ENCODE results near the gene TTLL11. TPM values are rescaled to one million over a fixed set of nuclear protein-coding genes. Genes with fewer than 3 reads are reported as not detected.

The TTLL11 gene
- total and polyA plus RNA-seq, 4 donors, result 12.3 to 21.1 (median 19.1) TPM

DNA sequence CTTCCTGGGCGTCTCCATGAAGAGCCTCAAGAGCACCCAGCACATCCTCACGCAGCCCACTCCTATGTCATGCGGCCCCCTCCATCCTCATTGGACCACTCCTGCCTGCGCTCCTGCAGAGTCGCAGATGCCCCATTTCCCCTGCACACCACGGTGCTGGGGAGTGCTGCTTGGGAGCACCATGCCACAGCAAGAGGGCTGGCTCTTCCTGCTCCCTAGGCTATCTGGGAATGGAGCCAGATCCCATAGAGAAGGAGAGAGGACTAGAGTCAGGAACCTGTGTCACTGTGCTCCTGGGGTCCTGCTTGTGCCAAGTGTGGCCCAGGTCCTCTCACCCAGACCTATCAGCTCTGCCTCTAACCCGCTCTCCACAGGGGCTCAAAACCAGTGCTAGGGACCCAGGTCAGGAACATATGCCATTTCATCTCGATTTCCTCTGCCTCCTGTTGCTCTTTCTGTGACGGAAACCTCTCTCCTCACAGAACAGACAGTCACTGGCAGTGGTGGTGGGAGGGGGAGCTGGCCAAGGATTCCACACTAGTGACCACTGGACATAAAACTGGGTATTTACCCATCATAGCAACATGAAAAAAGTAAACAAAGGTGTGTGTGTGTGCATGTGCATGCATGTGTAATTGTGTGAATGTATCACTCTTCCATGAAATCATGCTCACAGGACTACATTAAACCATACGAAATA is 178.4 kb downstream of the TTLL11 start:
- DNase-seq (ENCODE audit: low read depth in 4 of 6, low spot score in 6 of 6), result no peak
- Histone ChIP-seq H3K4me3 (ENCODE audit: low read depth, low read length) (no peak overlapping the region), H3K9me3 (ENCODE audit: control insufficient read depth, insufficient read depth, low read length) (no peaks in the 10 kb centered on the region), H3K4me1 (ENCODE audit: control insufficient read depth, insufficient read depth, low read length) (no peaks in the 10 kb centered on the region), H3K27ac (ENCODE audit: low read depth, low read length) (no peak overlapping the region), H3K27me3 (ENCODE audit: control insufficient read depth, insufficient read depth, low read length) (no peaks in the 10 kb centered on the region), H3K36me3 (ENCODE audit: control insufficient read depth, insufficient read depth, low read length) (peaks cover 5% of the 10 kb centered on the region)
- 96% methylated on average over 5 of the region's 10 CpGs for WGBS (ENCODE audit: insufficient coverage)

- Histone ChIP-seq H3K9me3 (ENCODE audit: control insufficient read depth, insufficient read depth, low read length) (no peaks in the 10 kb centered on the region), H3K27ac (ENCODE audit: low read depth, low read length) (no peak overlapping the region), H3K27me3 (ENCODE audit: control insufficient read depth, insufficient read depth, low read length) (no peaks in the 10 kb centered on the region), H3K4me1 (ENCODE audit: control insufficient read depth, insufficient read depth, low read length) (no peaks in the 10 kb centered on the region), H3K4me3 (ENCODE audit: low read depth, low read length) (no peak overlapping the region), H3K36me3 (ENCODE audit: control insufficient read depth, insufficient read depth, low read length) (peaks cover 8% of the 10 kb centered on the region)
- WGBS (ENCODE audit: insufficient coverage), result 100% methylated on average over 1 of the region's 6 CpGs
- DNase-seq (ENCODE audit: low read depth in 4 of 6, low spot score in 6 of 6), result no peak
These were observed 179.0 kb downstream of the TTLL11 start for GRCh38 chr9:121914017-121914595.

DNA sequence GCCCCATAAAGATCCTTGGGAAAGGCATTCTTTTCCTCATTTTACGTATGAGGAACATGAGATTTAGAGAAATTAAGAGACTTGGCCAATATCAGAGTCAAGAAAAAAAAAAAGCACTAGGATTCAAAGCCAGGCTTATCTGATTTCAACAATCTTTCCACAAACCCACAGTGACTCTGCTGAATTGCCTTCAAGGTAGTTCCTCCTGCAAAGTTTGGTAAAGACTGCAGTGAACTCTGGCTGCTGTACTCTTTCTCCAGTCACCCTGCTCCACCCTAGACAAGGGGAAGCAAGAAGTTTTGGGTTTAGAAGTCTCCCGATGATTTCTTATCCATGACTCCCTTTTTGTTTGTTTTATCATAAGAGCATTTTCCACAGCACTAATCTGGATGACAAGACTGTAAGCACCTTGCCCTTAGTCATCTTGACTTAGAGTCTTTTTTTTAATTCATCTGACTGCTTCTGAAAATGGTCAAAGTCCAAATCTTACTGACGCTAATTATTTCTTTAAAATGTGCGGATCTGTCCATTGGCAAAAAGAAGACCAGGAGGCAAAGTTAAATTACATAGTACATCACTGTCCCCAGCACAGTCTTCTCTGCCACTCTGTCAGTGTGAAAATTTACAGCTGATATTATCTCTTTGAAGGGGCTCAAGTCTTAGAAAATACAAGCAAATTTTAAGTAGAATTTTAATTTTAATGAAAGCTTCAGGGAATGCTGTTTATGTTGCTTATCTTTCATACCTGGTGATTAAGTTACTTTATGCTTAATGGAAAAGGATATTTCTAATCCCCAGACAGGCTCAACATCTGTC is 180.1 kb downstream of the TTLL11 start:
- Histone ChIP-seq H3K36me3 (ENCODE audit: control insufficient read depth, insufficient read depth, low read length) (peaks cover 8% of the 10 kb centered on the region), H3K27me3 (ENCODE audit: control insufficient read depth, insufficient read depth, low read length) (no peaks in the 10 kb centered on the region), H3K4me1 (ENCODE audit: control insufficient read depth, insufficient read depth, low read length) (no peaks in the 10 kb centered on the region), H3K9me3 (ENCODE audit: control insufficient read depth, insufficient read depth, low read length) (no peaks in the 10 kb centered on the region), H3K27ac (ENCODE audit: low read depth, low read length) (no peak overlapping the region), H3K4me3 (ENCODE audit: low read depth, low read length) (no peak overlapping the region)
- WGBS (ENCODE audit: insufficient coverage), result no CpG with 5 or more reads among the region's 4 CpGs
- DNase-seq (ENCODE audit: low read depth in 4 of 6, low spot score in 6 of 6), result no peak

- no peak overlapping the region for H3K27ac ChIP-seq (ENCODE audit: low read depth, low read length)
- H3K4me3 ChIP-seq (ENCODE audit: low read depth, low read length), result no peak overlapping the region
- no peaks in the 10 kb centered on the region for H3K9me3 ChIP-seq (ENCODE audit: control insufficient read depth, insufficient read depth, low read length)
- WGBS (ENCODE audit: insufficient coverage), result 67% methylated on average over 1 of the region's 4 CpGs
- peaks cover 8% of the 10 kb centered on the region for H3K36me3 ChIP-seq (ENCODE audit: control insufficient read depth, insufficient read depth, low read length)
- H3K4me1 ChIP-seq (ENCODE audit: control insufficient read depth, insufficient read depth, low read length), result no peaks in the 10 kb centered on the region
- H3K27me3 ChIP-seq (ENCODE audit: control insufficient read depth, insufficient read depth, low read length), result no peaks in the 10 kb centered on the region
- DNase-seq (ENCODE audit: low read depth in 4 of 6, low spot score in 6 of 6), result no peak
These were observed 182.5 kb downstream of the TTLL11 start for GRCh38 chr9:121910491-121911040.

GRCh38 chr9:121909111-121909510 is 184.0 kb downstream of the TTLL11 start:
- Histone ChIP-seq H3K4me3 (ENCODE audit: low read depth, low read length) (no peak overlapping the region), H3K9me3 (ENCODE audit: control insufficient read depth, insufficient read depth, low read length) (no peaks in the 10 kb centered on the region), H3K36me3 (ENCODE audit: control insufficient read depth, insufficient read depth, low read length) (peaks cover 3% of the 10 kb centered on the region), H3K27me3 (ENCODE audit: control insufficient read depth, insufficient read depth, low read length) (no peaks in the 10 kb centered on the region), H3K27ac (ENCODE audit: low read depth, low read length) (no peak overlapping the region), H3K4me1 (ENCODE audit: control insufficient read depth, insufficient read depth, low read length) (no peaks in the 10 kb centered on the region)
- DNase-seq (ENCODE audit: low read depth in 4 of 6, low spot score in 6 of 6), result no peak
- WGBS (ENCODE audit: insufficient coverage), result 80% methylated on average over 5 of the region's 5 CpGs

DNA sequence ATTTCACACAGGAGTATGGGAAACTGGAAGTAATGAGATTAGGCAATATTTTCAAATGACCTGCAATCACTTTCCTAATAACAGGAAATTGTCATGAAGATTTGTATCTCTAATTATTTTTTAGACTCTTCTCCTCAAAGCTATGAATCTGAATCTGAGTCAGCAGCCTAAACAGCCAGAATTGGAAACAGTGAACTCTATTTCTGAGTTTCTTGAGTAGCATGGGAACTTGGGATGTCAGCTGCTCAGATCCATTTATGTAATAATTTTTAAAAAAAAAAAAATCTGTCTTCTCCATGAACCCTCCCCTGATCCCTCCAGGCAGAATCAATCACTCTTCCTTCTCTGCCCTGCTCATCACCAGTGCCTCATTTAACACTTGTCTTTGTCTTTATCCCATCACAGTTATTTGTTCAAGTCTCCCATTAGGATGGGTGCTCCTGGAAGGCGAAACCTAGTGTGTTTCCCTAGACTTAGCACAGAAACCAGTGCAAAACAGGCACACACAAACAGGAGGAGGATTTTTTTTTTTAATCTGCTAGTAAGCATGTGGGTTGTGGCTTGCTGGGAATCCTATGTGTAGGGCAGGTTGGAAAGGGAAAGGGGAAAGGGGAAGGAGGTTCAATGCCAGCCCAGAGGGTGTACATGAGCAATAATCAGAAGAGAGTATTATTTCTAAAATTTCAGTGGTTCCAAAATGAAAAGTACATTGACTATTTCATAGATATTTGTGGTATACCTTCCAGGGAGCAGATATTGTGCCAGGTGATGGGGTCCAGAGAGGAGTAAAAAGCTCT is 186.8 kb downstream of the TTLL11 start:
- Histone ChIP-seq H3K27me3 (ENCODE audit: control insufficient read depth, insufficient read depth, low read length) (no peaks in the 10 kb centered on the region), H3K27ac (ENCODE audit: low read depth, low read length) (no peak overlapping the region), H3K9me3 (ENCODE audit: control insufficient read depth, insufficient read depth, low read length) (no peaks in the 10 kb centered on the region), H3K4me3 (ENCODE audit: low read depth, low read length) (no peak overlapping the region), H3K36me3 (ENCODE audit: control insufficient read depth, insufficient read depth, low read length) (peaks cover 3% of the 10 kb centered on the region), H3K4me1 (ENCODE audit: control insufficient read depth, insufficient read depth, low read length) (no peaks in the 10 kb centered on the region)
- 100% methylated on average over 1 of the region's 1 CpG for WGBS (ENCODE audit: insufficient coverage)
- no peak for DNase-seq (ENCODE audit: low read depth in 4 of 6, low spot score in 6 of 6)

- Histone ChIP-seq H3K4me3 (ENCODE audit: low read depth, low read length) (no peak overlapping the region), H3K36me3 (ENCODE audit: control insufficient read depth, insufficient read depth, low read length) (peaks cover 2% of the 10 kb centered on the region), H3K9me3 (ENCODE audit: control insufficient read depth, insufficient read depth, low read length) (no peaks in the 10 kb centered on the region), H3K27me3 (ENCODE audit: control insufficient read depth, insufficient read depth, low read length) (no peaks in the 10 kb centered on the region), H3K27ac (ENCODE audit: low read depth, low read length) (no peak overlapping the region), H3K4me1 (ENCODE audit: control insufficient read depth, insufficient read depth, low read length) (peaks cover 5% of the 10 kb centered on the region)
- DNase-seq (ENCODE audit: low read depth in 4 of 6, low spot score in 6 of 6), result peak in 1 of 6 donors; percentile 85
- 72% methylated on average over 4 of the region's 7 CpGs for WGBS (ENCODE audit: insufficient coverage)
These were observed 190.5 kb downstream of the TTLL11 start for GRCh38 chr9:121902461-121903135.

- 80% methylated on average over 1 of the region's 3 CpGs for WGBS (ENCODE audit: insufficient coverage)
- Histone ChIP-seq H3K4me3 (ENCODE audit: low read depth, low read length) (no peak overlapping the region), H3K4me1 (ENCODE audit: control insufficient read depth, insufficient read depth, low read length) (peaks cover 6% of the 10 kb centered on the region), H3K9me3 (ENCODE audit: control insufficient read depth, insufficient read depth, low read length) (no peaks in the 10 kb centered on the region), H3K36me3 (ENCODE audit: control insufficient read depth, insufficient read depth, low read length) (peaks cover 2% of the 10 kb centered on the region), H3K27me3 (ENCODE audit: control insufficient read depth, insufficient read depth, low read length) (no peaks in the 10 kb centered on the region), H3K27ac (ENCODE audit: low read depth, low read length) (no peak overlapping the region)
- no peak for DNase-seq (ENCODE audit: low read depth in 4 of 6, low spot score in 6 of 6)
These were observed 191.5 kb downstream of the TTLL11 start for GRCh38 chr9:121901616-121902015.

DNA sequence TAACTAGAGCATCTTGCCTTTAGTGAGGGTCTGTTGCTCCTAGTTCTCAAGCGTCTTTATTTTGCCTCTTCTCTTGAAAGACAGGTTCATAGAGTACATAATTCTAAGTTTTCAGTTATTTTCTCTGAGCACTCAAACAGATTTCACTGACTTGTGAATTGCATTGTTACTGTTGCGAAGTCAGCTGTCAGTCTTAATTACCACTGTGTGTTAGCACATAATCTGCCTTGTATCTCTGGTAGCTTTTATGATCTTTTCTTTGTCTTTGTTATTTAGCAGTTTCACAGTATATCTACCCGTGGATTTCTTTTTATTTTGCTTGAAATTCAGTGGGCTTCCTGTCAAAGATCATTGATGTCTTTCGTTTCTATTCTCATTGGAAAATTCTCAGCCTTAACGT is 192.9 kb downstream of the TTLL11 start:
- 100% methylated on average over 2 of the region's 5 CpGs for WGBS (ENCODE audit: insufficient coverage)
- H3K4me1 ChIP-seq (ENCODE audit: control insufficient read depth, insufficient read depth, low read length), result peaks cover 12% of the 10 kb centered on the region
- H3K27ac ChIP-seq (ENCODE audit: low read depth, low read length), result no peak overlapping the region
- no peaks in the 10 kb centered on the region for H3K27me3 ChIP-seq (ENCODE audit: control insufficient read depth, insufficient read depth, low read length)
- no peaks in the 10 kb centered on the region for H3K9me3 ChIP-seq (ENCODE audit: control insufficient read depth, insufficient read depth, low read length)
- no peak for DNase-seq (ENCODE audit: low read depth in 4 of 6, low spot score in 6 of 6)
- H3K36me3 ChIP-seq (ENCODE audit: control insufficient read depth, insufficient read depth, low read length), result peaks cover 7% of the 10 kb centered on the region
- H3K4me3 ChIP-seq (ENCODE audit: low read depth, low read length), result no peak overlapping the region

Data from spinal cord (tissue), 10 donors.